Measurements from ENCODE around the gene ZNF14.
"Not testable (repeated sequence)": the region's sequence is repeated elsewhere in the genome, so short reads cannot be mapped to it uniquely, and the experiment has no call there.

Gene ZNF14

DNA sequence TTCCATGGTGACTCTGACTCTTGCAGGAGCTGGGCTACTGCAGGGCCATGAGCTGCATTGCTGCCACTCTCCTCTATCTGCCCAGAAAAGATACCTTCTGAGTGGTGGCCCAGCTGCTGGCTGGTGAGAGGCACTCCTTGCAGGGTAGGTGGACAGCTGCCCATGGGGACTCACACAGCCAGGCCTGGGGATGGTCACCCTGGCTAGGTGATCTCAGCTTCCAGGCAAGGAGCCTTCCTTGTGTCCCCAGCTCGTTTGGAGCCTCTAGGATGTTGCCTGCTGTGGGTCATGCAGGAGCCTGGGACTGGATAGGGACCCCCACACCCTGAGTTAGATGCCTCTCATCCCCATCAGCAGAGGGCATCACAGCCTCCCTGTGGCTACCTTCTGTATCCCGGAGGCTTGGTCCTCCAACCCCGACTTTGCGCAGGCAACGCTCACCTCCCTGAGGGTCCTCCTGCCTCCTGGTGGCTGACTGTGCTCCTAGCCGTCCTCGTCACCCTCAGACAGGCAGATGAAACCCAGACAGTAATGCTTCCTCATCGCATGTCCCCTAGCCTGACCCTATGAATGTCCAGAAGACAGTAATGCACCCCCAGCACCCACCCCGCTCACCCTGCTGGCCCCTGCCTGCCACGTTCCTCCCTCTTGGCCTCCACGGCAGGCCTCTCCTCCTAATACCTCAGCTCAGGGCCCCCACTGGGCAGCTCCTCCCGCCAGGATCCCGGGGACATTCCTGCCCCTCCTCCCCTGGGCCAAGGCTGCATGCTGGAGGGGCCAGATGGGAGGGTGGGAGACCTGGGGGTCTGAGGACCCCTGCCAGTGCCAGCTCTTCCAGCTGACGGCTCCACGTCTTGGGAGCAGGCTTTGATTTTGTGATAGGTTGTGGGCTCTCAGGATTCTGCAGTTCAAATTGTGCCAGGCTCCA lies 13.6 kb upstream of the ZNF14 start:
- no peak for DNase-seq (ENCODE audit: low spot score)

DNA sequence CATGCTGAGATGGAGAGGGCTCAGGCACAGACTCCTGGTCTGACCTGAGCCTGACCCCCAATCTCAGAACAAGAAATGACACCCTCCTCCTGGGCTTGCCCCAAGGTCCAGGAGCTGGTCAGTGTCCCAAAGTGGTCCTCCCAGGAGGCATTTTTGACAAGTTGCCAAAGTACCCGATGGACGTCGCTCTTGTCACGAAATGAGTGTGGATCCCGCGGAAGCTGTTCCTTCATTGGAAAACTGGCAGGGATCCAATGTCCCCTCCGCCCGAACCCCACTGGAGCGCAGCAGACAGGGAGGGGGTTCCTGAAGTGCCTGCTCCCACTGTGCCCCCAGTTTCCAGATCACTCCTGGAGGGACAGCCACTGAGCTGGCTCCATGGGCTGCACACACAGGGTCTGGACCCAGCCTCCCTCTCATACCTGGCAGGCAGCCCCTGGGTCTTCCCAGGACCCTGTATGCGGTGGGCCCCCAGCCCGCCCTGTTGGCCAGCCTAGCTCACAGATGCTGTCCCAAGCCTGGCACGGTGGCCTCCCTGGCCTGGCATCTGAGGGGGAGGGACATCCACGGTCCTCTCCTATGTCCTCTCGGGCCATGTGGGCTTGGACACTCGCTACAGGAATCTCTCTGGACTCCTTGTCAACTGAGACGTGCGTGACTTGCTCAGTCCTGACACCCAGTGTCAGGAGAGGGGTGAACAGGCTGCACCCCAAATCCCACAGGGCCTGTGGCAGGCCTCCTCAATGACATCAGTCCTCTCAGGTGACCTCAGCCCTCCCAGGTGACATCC lies 12.8 kb upstream of the ZNF14 start:
- DNase-seq (ENCODE audit: low spot score), result no peak

DNA sequence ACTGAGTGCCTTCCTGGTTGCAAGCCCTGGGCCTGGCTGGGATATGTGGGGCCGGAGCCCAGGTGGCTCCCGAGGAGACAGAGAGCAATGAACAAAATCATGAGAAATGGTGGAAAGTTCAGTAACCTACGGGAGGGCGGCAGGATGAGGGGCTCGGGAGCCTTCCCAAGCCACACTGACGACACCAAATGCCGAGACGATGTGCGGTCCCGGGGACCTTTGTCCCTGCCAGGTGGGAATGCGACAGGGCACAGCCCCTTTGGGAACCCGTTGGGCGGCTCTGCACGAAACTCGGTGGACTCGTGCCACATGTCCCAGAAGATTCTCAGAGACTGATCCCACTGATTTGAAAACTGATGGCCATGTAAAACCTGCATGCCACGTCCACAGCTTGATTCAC lies 11.7 kb upstream of the ZNF14 start:
- DNase-seq (ENCODE audit: low spot score), result no peak

- DNase-seq (ENCODE audit: low spot score), result not testable (repeated sequence)
Observed at GRCh38 chr19:19743921-19744320, 11.0 kb upstream of the ZNF14 start.

DNA sequence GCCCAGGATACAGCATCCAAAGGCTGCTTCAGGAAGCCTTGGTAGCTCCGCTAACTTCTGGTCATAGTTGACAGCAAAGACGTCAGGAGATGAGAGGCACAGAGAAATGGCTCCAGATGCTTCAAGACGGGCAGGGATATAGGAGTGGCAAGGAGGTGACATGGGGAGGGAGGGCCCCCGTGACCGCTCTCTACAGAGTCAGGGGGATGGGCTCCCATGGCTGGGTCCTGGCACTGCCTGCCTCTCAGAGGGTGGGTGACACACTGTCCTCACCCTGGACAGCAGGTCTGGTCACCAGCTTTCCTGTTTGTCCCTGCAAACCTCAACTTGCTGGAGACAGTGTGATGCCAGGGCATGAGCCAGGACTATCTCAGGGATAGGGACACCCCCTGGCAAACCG lies 10.3 kb upstream of the ZNF14 start:
- DNase-seq (ENCODE audit: low spot score), result no peak

- DNase-seq (ENCODE audit: low spot score), result no peak
Observed at GRCh38 chr19:19742773-19743172, 9.9 kb upstream of the ZNF14 start.

GRCh38 chr19:19741184-19741583 lies 8.3 kb upstream of the ZNF14 start:
- no peak for DNase-seq (ENCODE audit: low spot score)

GRCh38 chr19:19740755-19741154 lies 7.8 kb upstream of the ZNF14 start:
- no peak for DNase-seq (ENCODE audit: low spot score)

GRCh38 chr19:19738564-19738963 lies 5.7 kb upstream of the ZNF14 start:
- no peak for DNase-seq (ENCODE audit: low spot score)

DNA sequence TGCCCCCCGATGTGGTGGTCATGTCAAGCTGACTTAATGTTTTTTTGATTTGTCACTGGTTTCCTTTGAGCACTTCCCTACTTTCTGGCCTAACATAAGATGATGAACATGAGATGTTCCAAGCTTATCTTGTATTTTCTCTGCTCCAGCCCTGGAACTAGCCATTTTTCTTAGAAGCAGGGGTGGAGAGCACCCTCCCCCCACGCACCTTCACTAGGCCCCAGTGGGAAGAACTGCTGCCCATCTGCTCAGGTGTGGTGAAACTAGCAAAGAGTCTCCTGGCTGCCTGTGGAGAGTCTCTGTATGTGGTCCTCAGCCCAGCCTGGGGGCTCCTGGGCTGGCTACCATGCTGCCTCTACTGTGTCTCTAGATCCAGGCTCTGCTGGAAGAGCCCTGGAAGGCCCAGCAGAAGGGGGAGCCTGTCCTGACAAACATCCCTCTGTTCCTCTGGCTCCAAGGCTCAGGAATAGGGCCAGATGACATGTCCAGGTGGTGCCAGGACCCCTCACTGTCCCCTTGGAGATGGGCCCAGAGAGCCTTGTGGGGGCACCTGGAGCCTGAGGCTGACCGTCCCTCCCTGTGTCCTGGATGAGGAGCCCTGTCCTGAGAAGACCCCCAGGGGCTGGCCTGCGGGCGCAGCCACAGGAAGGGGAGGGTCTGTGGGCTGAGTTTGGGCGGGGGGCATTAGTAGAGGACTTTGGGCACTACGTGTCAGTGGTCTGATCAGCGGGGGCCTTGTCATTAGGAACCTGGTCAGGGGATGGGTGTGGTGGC lies 4.8 kb upstream of the ZNF14 start:
- no peak for DNase-seq (ENCODE audit: low spot score)

DNA sequence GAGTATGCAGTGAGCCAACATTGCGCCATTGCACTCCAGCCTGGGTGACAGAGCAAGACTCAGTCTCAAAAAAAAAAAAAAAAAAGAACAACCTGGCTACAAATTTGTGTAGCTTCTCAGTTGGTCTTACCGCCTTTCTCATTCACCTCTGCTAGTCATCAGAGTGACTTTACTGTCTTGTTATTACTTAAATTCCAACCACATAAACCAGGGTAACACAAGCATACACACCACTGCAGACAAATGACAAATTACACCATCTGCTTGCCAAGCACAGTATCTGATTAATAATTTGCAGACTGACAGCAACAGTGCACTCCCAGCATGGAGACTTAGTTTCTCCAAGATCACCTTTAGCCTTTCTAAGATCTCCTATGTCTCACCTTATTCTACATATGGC lies 11.0 kb downstream of the ZNF14 start:
- DNase-seq (ENCODE audit: low spot score), result no peak

DNA sequence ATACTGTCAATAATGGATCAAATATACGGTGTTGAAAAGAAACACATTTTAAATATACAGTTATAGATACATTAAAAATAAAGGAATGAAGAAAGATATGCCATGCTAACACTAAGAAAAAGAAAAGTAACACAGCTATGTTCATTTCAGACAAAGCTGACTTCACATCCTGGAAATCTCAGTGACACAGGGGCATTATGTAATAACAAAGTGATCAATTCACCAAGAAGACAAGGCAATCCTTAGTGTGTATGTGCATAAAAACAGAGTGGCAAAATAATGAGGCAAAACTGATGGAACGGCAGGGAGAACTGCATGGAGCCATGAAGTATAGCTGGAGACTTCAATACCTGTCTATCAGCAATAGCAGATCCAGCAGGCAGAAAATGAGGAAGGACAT lies 13.1 kb downstream of the ZNF14 start:
- DNase-seq (ENCODE audit: low spot score), result no peak

DNA sequence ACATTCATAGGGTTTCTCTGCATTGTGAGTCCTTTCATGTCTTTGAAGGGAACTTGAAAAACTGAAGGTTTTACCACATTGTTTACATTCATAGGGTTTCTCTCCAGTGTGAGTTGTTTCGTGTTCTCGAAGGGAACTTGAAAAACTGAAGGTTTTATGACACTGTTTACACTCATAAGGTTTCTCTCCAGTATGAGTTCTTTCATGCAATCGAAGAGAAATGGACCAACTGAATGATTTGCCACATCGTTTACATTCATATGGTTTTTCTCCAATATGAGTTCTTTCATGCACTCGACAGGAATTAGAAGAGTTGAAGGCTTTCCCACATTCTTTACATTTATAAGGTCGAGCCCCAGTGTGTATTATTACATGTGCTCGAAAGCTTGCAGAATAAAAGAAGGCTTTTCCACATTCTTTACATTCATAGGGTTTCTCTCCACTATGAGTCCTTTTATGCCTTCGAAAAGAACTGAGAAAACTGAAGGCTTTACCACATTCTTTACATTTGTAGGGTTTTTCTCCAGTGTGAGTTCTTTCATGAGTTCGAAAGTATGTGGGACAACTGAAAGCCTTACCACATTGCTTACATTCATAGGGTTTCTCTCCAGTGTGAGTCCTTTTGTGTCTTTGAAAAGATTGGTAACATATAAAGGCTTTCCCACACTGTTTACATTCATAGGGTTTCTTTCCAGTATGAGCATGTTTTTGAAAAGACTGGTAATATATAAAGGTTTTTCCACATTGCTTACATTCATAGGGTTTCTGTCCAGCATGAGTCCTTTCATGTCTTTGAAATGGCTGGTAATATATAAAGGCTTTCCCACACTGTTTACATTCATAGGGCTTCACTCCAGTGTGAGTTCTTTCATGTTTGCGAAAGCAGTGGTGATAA lies 20.7 kb downstream of the ZNF14 start:
- DNase-seq (ENCODE audit: low spot score), result peak; percentile 1

- no peak for DNase-seq (ENCODE audit: low spot score)
Observed at GRCh38 chr19:19711306-19711933, 21.5 kb downstream of the ZNF14 start.

GRCh38 chr19:19710506-19710905 lies 22.4 kb downstream of the ZNF14 start:
- DNase-seq (ENCODE audit: low spot score), result no peak

DNA sequence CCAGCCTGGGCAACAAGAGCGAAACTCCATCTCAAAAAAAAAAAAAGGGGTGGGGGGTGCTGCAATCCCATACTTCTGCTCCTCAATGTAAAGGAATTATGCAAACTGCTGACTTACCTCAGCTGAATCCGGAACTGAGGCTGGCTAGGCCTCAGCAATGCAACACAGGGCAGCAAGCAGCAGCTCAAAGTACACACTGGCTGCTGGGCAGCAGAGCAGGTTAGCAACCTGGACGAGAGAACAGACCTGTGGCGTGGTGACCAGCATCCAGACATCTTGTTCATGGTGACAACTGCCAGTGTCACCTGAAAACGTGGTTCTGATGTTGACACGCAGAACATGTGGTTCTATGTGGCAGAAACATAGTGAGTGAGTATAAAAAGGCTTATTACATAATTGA lies 28.1 kb downstream of the ZNF14 start:
- no peak for DNase-seq (ENCODE audit: low spot score)

GRCh38 chr19:19700493-19700892 lies 32.4 kb downstream of the ZNF14 start:
- not testable (repeated sequence) for DNase-seq (ENCODE audit: low spot score)

GRCh38 chr19:19697589-19697988 lies 35.3 kb downstream of the ZNF14 start:
- no peak for DNase-seq (ENCODE audit: low spot score)

- DNase-seq (ENCODE audit: low spot score), result no peak
Observed at GRCh38 chr19:19696386-19696785, 36.5 kb downstream of the ZNF14 start.

GRCh38 chr19:19691683-19692082 lies 41.2 kb downstream of the ZNF14 start:
- DNase-seq (ENCODE audit: low spot score), result no peak

DNA sequence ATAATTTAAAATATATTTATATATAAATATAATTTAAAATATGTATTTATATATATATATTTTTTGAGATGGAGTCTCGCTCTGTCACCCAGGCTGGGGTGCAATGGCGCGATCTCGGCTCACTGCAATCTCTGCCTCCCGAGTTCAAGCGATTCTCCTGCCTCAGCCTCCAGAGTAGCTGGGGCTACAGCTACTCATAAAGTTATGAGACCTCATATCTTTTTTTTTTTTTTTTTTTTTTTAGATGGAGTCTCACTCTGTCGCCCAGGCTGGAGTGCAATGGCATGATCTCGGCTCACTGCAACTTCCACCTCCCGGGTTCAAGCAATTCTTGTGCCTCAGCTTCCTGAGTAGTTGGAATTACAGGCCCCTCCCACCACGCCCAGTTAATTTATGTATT lies 43.9 kb downstream of the ZNF14 start:
- not testable (repeated sequence) for DNase-seq (ENCODE audit: low spot score)
